Femur (tissue), 1 donor: ENCODE results near the gene DLG2.

Experiments
- DNase-seq: peaks from one replicate; pipeline ENCODE4 v3.0.0-alpha.2; 2017

DLG2 gene

GRCh38 chr11:83685730-83686129 lies 1941.4 kb downstream of the DLG2 start:
- no peak for DNase-seq

- no peak for DNase-seq
These were observed 1943.1 kb downstream of the DLG2 start for GRCh38 chr11:83684071-83684470.

- DNase-seq: no peak
These were observed 1944.6 kb downstream of the DLG2 start for GRCh38 chr11:83682611-83682973.

GRCh38 chr11:83681906-83682610 lies 1945.1 kb downstream of the DLG2 start:
- peak; percentile 32 for DNase-seq

- DNase-seq: peak; percentile 45
These were observed 1945.9 kb downstream of the DLG2 start for GRCh38 chr11:83681031-83681781.

GRCh38 chr11:83680321-83680720 lies 1946.8 kb downstream of the DLG2 start:
- peak; percentile 43 for DNase-seq

- DNase-seq: no peak
These were observed 1948.1 kb downstream of the DLG2 start for GRCh38 chr11:83678831-83679584.

- DNase-seq: no peak
These were observed 1949.4 kb downstream of the DLG2 start for GRCh38 chr11:83677730-83678129.

GRCh38 chr11:83676056-83676601 lies 1951.0 kb downstream of the DLG2 start:
- no peak for DNase-seq

GRCh38 chr11:83674102-83674896 lies 1952.8 kb downstream of the DLG2 start:
- no peak for DNase-seq

GRCh38 chr11:83671289-83671688 lies 1955.9 kb downstream of the DLG2 start:
- no peak for DNase-seq

GRCh38 chr11:83666149-83666548 lies 1961.0 kb downstream of the DLG2 start:
- DNase-seq: no peak

GRCh38 chr11:83663988-83664387 lies 1963.2 kb downstream of the DLG2 start:
- DNase-seq: no peak

GRCh38 chr11:83663446-83663845 lies 1963.7 kb downstream of the DLG2 start:
- no peak for DNase-seq

- no peak for DNase-seq
These were observed 1964.7 kb downstream of the DLG2 start for GRCh38 chr11:83662494-83662893.

- DNase-seq: no peak
These were observed 1965.4 kb downstream of the DLG2 start for GRCh38 chr11:83661491-83662350.

- DNase-seq: no peak
These were observed 1967.7 kb downstream of the DLG2 start for GRCh38 chr11:83659466-83659865.

- DNase-seq: no peak
These were observed 1970.3 kb downstream of the DLG2 start for GRCh38 chr11:83656796-83657330.

- no peak for DNase-seq
These were observed 1971.2 kb downstream of the DLG2 start for GRCh38 chr11:83655976-83656375.

- DNase-seq: no peak
These were observed 1977.7 kb downstream of the DLG2 start for GRCh38 chr11:83649528-83649855.
